A549 (cell line): ENCODE data around the gene GRID2. TPM values are rescaled to one million over a fixed set of nuclear protein-coding genes. Genes with fewer than 3 reads are reported as not detected.

Source experiments
- ATAC-seq, 2 experiments: fragments of 200-7000 bp in 1 of 2; fragments of >200 bp in 1 of 2; cut with Nextera tagmentation in 1 of 2; cut with Tn5 transposase in 1 of 2; 3 replicates each; pipeline versions ENCODE4 v1.8.0 to v1.9.1; 2018 to 2020; ENCODE audit warnings: mild to moderate bottlenecking in 1 of 2, moderate library complexity in 1 of 2
- CTCF ChIA-PET: fragments of 300-600 bp; sonication (Branson Sonifier 250); formaldehyde crosslinking; extraction: SDS; loops from one replicate; lab custom pipeline; 2021; ENCODE audit warnings: antibody characterized with exemption, inconsistent platforms; lab: Yijun Ruan, JAX
- POLR2A ChIA-PET: fragments of 350-600 bp; formaldehyde crosslinking; extraction: SDS; loops from one replicate; lab custom pipeline; 2021; ENCODE audit warnings: antibody characterized with exemption, inconsistent platforms; lab: Yijun Ruan, JAX
- DNase-seq, 2 experiments: peaks; one replicate each; pipeline versions ENCODE4 v3.0.0 to v3.0.0-alpha.2; 2011 to 2016; ENCODE audit warnings: low read depth in 1 of 2, low spot score in 1 of 2
- FAIRE-seq: peaks from 2 replicates; lab custom pipeline; 2011; peaks lifted over from hg19 to GRCh38; lab: Jason Lieb, UNC
- H3K27ac ChIP-seq, 2 experiments: fragments of >200 bp; sonication (Bioruptor Twin); formaldehyde crosslinking; 3 replicates each; pipeline ENCODE4 v1.5.1; 2016 to 2017
- H3K4me1 ChIP-seq: fragments of >200 bp; sonication (Bioruptor Twin); formaldehyde crosslinking; 3 replicates; pipeline ENCODE4 v1.6.1; 2016
- H3K4me2 ChIP-seq: fragments of >200 bp; sonication (Bioruptor Twin); formaldehyde crosslinking; 3 replicates; pipeline ENCODE4 v1.6.1; 2016
- H3K4me3 ChIP-seq: fragments of >200 bp; sonication (Bioruptor Twin); formaldehyde crosslinking; 3 replicates; pipeline ENCODE4 v1.5.1; 2016
- H3K9me3 ChIP-seq: fragments of >200 bp; sonication (Bioruptor Twin); formaldehyde crosslinking; 3 replicates; pipeline ENCODE4 v1.6.1; 2016
- CEBPB ChIP-seq, 2 experiments: fragments of >200 bp in 1 of 2; sonication (Bioruptor Twin) in 1 of 2; formaldehyde crosslinking in 1 of 2; IDR thresholded peaks; 2 replicates each; pipeline ENCODE4 v1.6.1; 2012 to 2016
- CHD4 ChIP-seq: fragments of 200-600 bp; sonication (generic); IDR thresholded peaks from 2 replicates; pipeline ENCODE4 v1.6.1; 2016; ENCODE audit warnings: antibody characterized with exemption, mild to moderate bottlenecking, borderline replicate concordance
- E2F6 ChIP-seq: IDR thresholded peaks from 2 replicates; pipeline ENCODE4 v1.6.1; 2012; ENCODE audit warnings: low read depth, borderline replicate concordance
- EHF ChIP-seq: fragments of 250-450 bp; sonication (Bioruptor Pico); IDR thresholded peaks from 2 replicates; pipeline ENCODE4 v1.5.0; 2020; ENCODE audit warnings: mild to moderate bottlenecking
- EP300 ChIP-seq, 2 experiments: fragments of >200 bp; sonication (Bioruptor Twin); formaldehyde crosslinking; IDR thresholded peaks; 2 replicates in 1 of 2; 3 replicates in 1 of 2; pipeline ENCODE4 v1.6.1; 2016 to 2017
- ESRRA ChIP-seq: fragments of 150-350 bp; IDR thresholded peaks from 2 replicates; pipeline ENCODE4 v1.6.1; 2014; ENCODE audit warnings: mild to moderate bottlenecking, low read length, borderline replicate concordance
- FOSB ChIP-seq: fragments of 250-450 bp; sonication (Bioruptor Pico); IDR thresholded peaks from 2 replicates; pipeline ENCODE4 v1.5.0; 2020; ENCODE audit warnings: mild to moderate bottlenecking, moderate library complexity
- HEYL ChIP-seq: fragments of 250-450 bp; sonication (Bioruptor Pico); IDR thresholded peaks from 2 replicates; pipeline ENCODE4 v1.8.0; 2021; ENCODE audit warnings: mild to moderate bottlenecking, moderate library complexity
- HMGXB4 ChIP-seq: fragments of 250-450 bp; sonication (Bioruptor Pico); IDR thresholded peaks from 2 replicates; pipeline ENCODE4 v1.5.0; 2021; ENCODE audit warnings: mild to moderate bottlenecking, moderate library complexity, borderline replicate concordance
- HOXB13 ChIP-seq: fragments of 250-450 bp; sonication (Bioruptor Pico); IDR thresholded peaks from 2 replicates; pipeline ENCODE4 v1.5.0; 2020; ENCODE audit warnings: low read depth, mild to moderate bottlenecking, moderate library complexity
- JUNB ChIP-seq: fragments of >200 bp; sonication (Bioruptor Twin); formaldehyde crosslinking; IDR thresholded peaks from 2 replicates; pipeline ENCODE4 v1.6.1; 2016
- KDM1A ChIP-seq: fragments of 200-600 bp; sonication (generic); IDR thresholded peaks from 2 replicates; pipeline ENCODE4 v1.6.1; 2016; ENCODE audit warnings: low read depth, mild to moderate bottlenecking
- MAZ ChIP-seq: fragments of 150-350 bp; IDR thresholded peaks from 2 replicates; pipeline ENCODE4 v1.6.1; 2014; ENCODE audit warnings: antibody characterized with exemption, low read depth, low read length, borderline replicate concordance
- MYC ChIP-seq: IDR thresholded peaks from 2 replicates; pipeline ENCODE4 v1.6.1; 2012; ENCODE audit warnings: mild to moderate bottlenecking, inconsistent platforms, low read length, improper control_type of control experiment, borderline replicate concordance
- NR3C1 ChIP-seq: fragments of >200 bp; sonication (Bioruptor Twin); formaldehyde crosslinking; IDR thresholded peaks from 3 replicates; pipeline ENCODE4 v1.6.1; 2017
- PHF8 ChIP-seq: fragments of 200-600 bp; sonication (generic); IDR thresholded peaks from 2 replicates; pipeline ENCODE4 v1.6.1; 2016; ENCODE audit warnings: low read depth, mild to moderate bottlenecking, antibody characterized with exemption, moderate library complexity, borderline replicate concordance
- POLR2AphosphoS2 ChIP-seq: conservative IDR thresholded peaks from 2 replicates; pipeline ENCODE4 v1.6.1; 2012; ENCODE audit warnings: low read length, improper control_type of control experiment, inconsistent platforms
- RAD21 ChIP-seq, 2 experiments: fragments of >200 bp in 1 of 2; sonication (Bioruptor Twin) in 1 of 2; formaldehyde crosslinking in 1 of 2; IDR thresholded peaks in 1 of 2; conservative IDR thresholded peaks in 1 of 2; 2 replicates in 1 of 2; 3 replicates in 1 of 2; pipeline ENCODE4 v1.6.1; 2012 to 2018; ENCODE audit warnings: inconsistent platforms in 1 of 2
- RCOR1 ChIP-seq: fragments of 150-350 bp; IDR thresholded peaks from 2 replicates; pipeline ENCODE4 v1.6.1; 2014; ENCODE audit warnings: antibody characterized with exemption, low read length, low read depth
- RNF2 ChIP-seq: fragments of 200-600 bp; sonication (generic); IDR thresholded peaks from 2 replicates; pipeline ENCODE4 v1.6.1; 2016; ENCODE audit warnings: low read depth, mild to moderate bottlenecking, antibody characterized with exemption, moderate library complexity, borderline replicate concordance
- SMC3 ChIP-seq: fragments of >200 bp; sonication (Bioruptor Twin); formaldehyde crosslinking; IDR thresholded peaks from 3 replicates; pipeline ENCODE4 v1.6.1; 2018; ENCODE audit warnings: inconsistent platforms
- TP53 ChIP-seq: fragments of 250-450 bp; sonication (Bioruptor Pico); IDR thresholded peaks from 2 replicates; pipeline ENCODE4 v1.5.0; 2021; ENCODE audit warnings: mild to moderate bottlenecking, moderate library complexity
- ZNF302 ChIP-seq: fragments of 250-450 bp; sonication (Bioruptor Pico); IDR thresholded peaks from 2 replicates; pipeline ENCODE4 v1.9.0; 2021; ENCODE audit warnings: inconsistent platforms, mild to moderate bottlenecking, moderate library complexity
- ZSCAN20 ChIP-seq: fragments of 250-450 bp; sonication (Bioruptor Pico); IDR thresholded peaks from 2 replicates; pipeline ENCODE4 v1.8.0; 2022; ENCODE audit warnings: mild to moderate bottlenecking, moderate library complexity
- WGBS: methylation state at CpG from one replicate; pipeline ENCODE4 v1.1.6; 2017; ENCODE audit errors: missing lambda C conversion rate; 5-methylcytosine and 5-hydroxymethylcytosine counted together
- polyA plus RNA-seq, 4 experiments: library from polyadenylated mRNA; depleted of rRNA in 3 of 4; stranded (reverse); fragments of >200 nt; fragmentation: RNase III in 1 of 4; extraction: RNeasy Plus Mini Kit Qiagen cat#74134 plus additional on column Dnase treatment in 1 of 4; gene quantifications; 2 replicates in 3 of 4; 3 replicates in 1 of 4; pipeline ENCODE4 v1.2.3, GENCODE V29; 2011 to 2017
- TF ChIP-seq, protein P1 (sequence below): fragments of 150-350 bp; IDR thresholded peaks from 2 replicates; pipeline ENCODE4 v1.6.1; 2014; ENCODE audit warnings: low read depth, mild to moderate bottlenecking, low read length
- TF ChIP-seq, protein P2 (sequence below): fragments of >200 bp; sonication (Bioruptor Twin); formaldehyde crosslinking; IDR thresholded peaks from 2 replicates; pipeline ENCODE4 v1.6.1; 2016

The GRID2 gene
- polyA plus RNA-seq, 2 of the 4 experiments (the other 2 are of a cell fraction), result not detected

GRCh38 chr4:93648258-93648657, 1344.5 kb downstream of the GRID2 start:
- DNase-seq (no peak), FAIRE-seq (no peak), ATAC-seq (no peak)
- H3K4me2 ChIP-seq, result no peak overlapping the region
- POLR2A ChIA-PET, result no interaction called here
- H3K4me1 ChIP-seq, result no peaks in the 10 kb centered on the region
- TF ChIP-seq NR3C1, result no peak
- TF ChIP-seq MAZ, result no peak
- TF ChIP-seq EP300 (IDR thresholded peaks at IDR 0.05), result no peak
- 33% methylated on average over 3 of the region's 3 CpGs for WGBS
- no peak overlapping the region for H3K4me3 ChIP-seq
- CTCF ChIA-PET, result no interaction called here
- H3K27ac ChIP-seq, result no peak overlapping the region
- no peaks in the 10 kb centered on the region for H3K9me3 ChIP-seq

- DNase-seq (no peak), ATAC-seq (no peak), FAIRE-seq (no peak)
- H3K4me2 ChIP-seq, result no peak overlapping the region
- H3K4me3 ChIP-seq, result no peak overlapping the region
- TF ChIP-seq ZSCAN20 (CRISPR knock-in tag) (no peak), RAD21 (conservative IDR thresholded peaks at IDR 0.05 in 1 of 2, IDR thresholded peaks at IDR 0.05 in 1 of 2) (no peak), HMGXB4 (CRISPR knock-in tag) (no peak), MYC (no peak), KDM1A (no peak), JUNB (no peak), POLR2AphosphoS2 (no peak), SMC3 (no peak), CEBPB (IDR thresholded peaks at IDR 0.05) (no peak), CHD4 (no peak), HEYL (CRISPR knock-in tag) (no peak)
- TF ChIP-seq, protein P1, sequence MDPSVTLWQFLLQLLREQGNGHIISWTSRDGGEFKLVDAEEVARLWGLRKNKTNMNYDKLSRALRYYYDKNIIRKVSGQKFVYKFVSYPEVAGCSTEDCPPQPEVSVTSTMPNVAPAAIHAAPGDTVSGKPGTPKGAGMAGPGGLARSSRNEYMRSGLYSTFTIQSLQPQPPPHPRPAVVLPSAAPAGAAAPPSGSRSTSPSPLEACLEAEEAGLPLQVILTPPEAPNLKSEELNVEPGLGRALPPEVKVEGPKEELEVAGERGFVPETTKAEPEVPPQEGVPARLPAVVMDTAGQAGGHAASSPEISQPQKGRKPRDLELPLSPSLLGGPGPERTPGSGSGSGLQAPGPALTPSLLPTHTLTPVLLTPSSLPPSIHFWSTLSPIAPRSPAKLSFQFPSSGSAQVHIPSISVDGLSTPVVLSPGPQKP, result no peak
- ChIA-PET CTCF (no interaction called here), POLR2A (no interaction called here)
- no peak overlapping the region for H3K27ac ChIP-seq
- no peaks in the 10 kb centered on the region for H3K4me1 ChIP-seq
- no peaks in the 10 kb centered on the region for H3K9me3 ChIP-seq
Observed at GRCh38 chr4:93649828-93650227, 1346.1 kb downstream of the GRID2 start.

DNA sequence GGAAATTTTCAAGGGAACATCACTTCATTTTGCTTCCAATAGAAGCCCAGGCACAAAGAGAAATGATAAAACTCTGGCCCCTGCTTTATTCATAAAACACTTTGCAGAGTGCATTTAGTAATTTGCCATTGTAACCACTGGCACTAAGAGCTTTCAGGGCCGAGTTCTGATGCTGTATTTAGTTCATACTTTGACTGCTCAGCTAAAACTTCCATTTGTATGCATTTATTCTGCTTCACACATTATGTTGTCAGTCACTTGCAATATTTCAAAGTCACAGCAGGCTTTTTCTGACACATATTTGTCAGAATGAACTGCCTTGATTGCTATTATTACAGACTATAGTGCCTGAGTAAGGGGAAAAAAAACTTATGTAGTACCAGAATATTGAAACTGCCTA, 1350.4 kb downstream of the GRID2 start:
- ChIA-PET CTCF (no interaction called here), POLR2A (no interaction called here)
- ATAC-seq (no peak), DNase-seq (no peak), FAIRE-seq (no peak)
- H3K4me2 ChIP-seq, result no peak overlapping the region
- WGBS, result 0% methylated on average over 1 of the region's 1 CpG
- H3K27ac ChIP-seq, result no peak overlapping the region
- H3K4me1 ChIP-seq, result no peaks in the 10 kb centered on the region
- no peak overlapping the region for H3K4me3 ChIP-seq
- TF ChIP-seq EHF (CRISPR knock-in tag) (no peak), FOSB (CRISPR knock-in tag) (no peak), KDM1A (no peak), TP53 (CRISPR knock-in tag) (no peak), HOXB13 (no peak), E2F6 (no peak), ESRRA (no peak), ZNF302 (no peak), PHF8 (no peak), MYC (no peak), POLR2AphosphoS2 (no peak), JUNB (no peak), RCOR1 (no peak), RNF2 (no peak), EP300 (IDR thresholded peaks at IDR 0.05) (no peak)
- TF ChIP-seq, protein P2, sequence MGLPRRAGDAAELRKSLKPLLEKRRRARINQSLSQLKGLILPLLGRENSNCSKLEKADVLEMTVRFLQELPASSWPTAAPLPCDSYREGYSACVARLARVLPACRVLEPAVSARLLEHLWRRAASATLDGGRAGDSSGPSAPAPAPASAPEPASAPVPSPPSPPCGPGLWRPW, result no peak
- no peaks in the 10 kb centered on the region for H3K9me3 ChIP-seq
